HG03521 (cell line): ENCODE results near the gene SULF2.

Experiments used
- ATAC-seq: cut with Tn5 transposase; IDR thresholded peaks from one replicate; pipeline ENCODE4 v1.9.1; 2021; ENCODE audit warnings: mild to moderate bottlenecking, moderate library complexity; ENCODE audit not compliant: unreplicated experiment

Gene SULF2

DNA sequence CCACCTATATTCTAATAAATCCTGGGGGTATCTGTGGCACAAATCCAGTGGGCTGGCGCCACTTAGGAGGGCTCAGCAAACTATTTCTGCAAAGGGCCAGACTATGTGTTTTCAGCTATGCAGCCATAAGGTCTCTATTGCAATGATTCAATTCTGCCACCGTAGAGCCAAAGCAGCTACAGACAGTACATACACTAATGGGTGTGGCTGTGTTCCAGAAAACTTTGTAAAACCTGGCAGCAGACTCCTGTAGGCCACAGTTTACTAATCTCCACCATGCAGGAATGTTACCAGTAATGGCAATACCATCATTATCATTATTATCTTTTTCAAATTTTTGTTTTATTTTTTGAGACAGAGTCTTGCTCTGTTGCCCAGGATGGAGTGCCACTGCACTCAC lies 65.7 kb downstream of the SULF2 start:
- no peak for ATAC-seq

DNA sequence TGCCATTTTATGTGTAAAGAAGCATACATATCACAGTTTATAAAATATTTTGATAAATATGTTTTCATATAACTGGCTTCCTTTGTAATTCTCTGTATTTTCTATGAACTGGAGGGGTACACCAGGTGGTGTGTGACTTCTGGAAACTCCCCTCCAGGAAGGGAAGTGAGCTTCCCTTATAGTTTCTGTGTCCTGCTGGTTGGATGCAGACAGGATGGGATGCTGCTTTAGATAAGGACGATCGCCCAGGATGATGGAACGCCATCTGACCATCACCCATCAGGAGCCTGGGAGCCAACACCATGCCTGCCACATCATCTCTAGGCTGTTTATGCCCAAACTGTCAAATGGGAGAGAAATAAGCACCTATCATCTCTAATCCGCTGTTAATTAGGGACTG lies 66.1 kb downstream of the SULF2 start:
- ATAC-seq = no peak

DNA sequence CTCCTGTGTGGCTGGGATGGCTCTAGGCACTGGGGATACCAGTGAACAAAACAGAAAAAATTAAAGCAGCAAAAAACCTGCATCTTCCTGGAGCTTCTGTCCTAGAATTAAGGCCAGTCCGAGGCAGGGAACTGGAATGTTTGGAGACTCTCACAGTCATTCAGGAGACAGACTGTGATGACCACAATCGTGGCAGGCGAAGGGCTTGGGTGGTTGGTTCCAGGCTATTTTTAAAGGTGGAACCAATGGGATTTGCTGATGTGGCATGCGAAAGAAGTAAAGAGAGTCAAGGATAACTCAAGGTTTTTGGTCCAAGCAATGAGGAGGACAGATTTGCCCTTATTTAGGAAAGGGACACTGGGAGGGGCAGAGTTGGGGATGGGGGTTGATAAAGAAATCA lies 66.9 kb downstream of the SULF2 start:
- ATAC-seq = no peak

DNA sequence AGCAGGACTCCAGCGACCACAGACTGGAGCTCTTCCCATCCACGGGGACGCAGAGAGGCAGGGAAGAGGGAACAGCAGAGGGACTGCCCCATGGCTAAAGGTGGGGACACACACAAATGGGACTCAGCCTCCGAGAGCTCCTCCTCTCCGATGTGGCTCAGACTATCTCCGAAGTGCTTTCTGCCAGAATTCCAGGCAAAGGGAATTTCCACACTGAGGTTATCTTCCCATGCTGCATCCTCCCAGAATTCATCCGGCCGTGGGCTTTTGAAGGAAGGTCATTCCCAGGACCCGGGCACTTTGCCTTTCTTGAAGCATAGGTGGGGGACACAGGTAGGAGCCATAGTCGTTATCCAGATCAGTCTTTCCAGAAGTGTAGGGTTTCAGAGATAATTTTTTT lies 67.9 kb downstream of the SULF2 start:
- no peak for ATAC-seq

DNA sequence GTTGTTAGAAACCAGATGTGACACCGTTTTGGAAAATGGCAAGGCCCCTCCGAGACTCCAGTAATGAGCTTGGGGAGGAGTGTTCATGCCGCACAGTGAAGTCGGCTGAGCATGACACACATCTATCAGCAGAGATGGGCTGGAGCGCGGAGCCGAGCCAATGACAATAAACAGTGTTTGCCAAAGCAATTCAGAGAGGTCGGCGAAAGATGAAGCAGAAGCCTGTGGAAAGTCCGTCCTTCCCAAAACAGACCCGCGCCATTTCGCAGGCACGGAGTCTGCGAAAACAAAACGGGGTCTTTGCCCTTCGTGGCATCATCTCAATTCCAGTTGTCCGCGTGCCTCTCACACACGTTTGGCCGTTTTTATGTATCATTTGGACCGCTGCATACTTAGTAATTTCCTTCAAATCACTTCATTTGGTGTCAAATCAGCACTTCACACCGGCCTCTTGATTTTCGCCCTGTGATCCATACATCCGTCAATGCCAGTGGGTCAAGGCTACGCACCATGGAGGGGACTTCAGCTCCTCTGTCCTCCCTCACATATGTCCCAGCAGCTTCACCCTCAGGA lies 71.3 kb downstream of the SULF2 start:
- no peak for ATAC-seq

DNA sequence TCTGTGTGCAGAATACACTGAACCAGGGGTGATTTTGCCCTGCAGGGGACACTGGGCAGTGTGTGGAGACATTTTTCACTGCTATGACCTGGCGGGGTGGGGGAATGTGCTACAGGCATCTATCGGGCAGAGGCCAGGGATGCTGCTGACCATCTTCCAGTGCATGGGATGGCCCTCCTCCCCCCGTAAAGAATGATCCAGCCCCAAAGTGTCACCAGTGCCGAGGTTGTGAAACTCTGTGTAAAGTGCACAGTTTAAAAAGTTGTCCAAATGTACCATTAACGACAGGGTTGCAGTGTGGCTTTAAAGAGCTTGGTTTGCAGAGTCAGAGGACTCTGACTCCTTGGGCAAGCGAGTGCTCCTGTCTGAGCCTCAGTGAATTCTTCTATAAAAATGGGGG lies 72.1 kb downstream of the SULF2 start:
- no peak for ATAC-seq

DNA sequence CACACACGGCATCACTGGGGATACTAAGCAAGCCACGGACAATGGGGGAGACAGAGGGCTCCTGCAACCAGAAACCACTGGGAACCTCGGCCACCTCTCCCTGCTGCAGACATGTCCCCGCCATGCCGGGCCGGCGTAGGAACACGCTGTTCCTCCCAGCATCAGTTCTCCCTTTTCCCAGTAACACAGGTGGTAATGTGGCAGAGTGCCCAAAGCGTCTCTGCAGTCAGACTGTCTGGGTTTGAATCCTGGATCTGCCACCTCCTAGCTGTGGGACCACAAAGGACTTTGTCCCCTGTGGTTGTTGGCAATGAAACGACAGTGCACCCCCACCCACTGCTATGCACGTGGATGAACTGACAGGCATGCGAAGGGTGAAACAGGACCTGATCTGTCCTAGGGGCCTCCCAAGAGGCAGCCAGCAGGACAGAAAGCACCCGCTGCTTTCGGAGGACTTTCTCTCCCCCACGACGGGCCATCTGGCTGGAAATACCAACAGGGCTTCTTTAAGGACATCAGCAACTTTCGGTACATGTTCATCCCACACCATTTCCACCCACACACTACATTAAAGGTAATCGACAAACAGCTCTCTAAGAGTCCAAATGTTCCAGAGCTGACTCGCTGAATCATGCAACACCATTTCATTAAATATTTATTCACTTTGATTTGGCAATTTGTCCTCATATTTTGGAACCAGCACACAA lies 74.1 kb downstream of the SULF2 start:
- ATAC-seq = no peak

DNA sequence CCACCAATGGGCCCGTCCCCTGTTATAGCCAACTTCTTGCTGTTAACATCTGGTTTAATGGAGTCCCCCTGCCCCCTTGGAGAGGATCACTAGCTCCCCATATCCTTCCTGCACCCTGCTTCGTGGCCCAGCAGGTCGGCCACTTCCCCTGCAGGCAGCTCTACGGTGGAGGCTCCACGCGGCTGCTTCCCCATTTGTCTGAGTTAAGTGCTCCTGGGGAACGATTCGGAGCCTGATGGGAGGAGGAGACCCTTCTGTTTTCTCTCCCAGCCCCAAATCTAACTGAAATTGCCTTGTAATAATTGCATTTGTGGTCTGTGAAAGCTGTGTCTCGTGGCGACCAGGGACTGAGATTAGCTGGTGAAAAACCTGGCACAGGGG lies 74.6 kb downstream of the SULF2 start:
- ATAC-seq = no peak

DNA sequence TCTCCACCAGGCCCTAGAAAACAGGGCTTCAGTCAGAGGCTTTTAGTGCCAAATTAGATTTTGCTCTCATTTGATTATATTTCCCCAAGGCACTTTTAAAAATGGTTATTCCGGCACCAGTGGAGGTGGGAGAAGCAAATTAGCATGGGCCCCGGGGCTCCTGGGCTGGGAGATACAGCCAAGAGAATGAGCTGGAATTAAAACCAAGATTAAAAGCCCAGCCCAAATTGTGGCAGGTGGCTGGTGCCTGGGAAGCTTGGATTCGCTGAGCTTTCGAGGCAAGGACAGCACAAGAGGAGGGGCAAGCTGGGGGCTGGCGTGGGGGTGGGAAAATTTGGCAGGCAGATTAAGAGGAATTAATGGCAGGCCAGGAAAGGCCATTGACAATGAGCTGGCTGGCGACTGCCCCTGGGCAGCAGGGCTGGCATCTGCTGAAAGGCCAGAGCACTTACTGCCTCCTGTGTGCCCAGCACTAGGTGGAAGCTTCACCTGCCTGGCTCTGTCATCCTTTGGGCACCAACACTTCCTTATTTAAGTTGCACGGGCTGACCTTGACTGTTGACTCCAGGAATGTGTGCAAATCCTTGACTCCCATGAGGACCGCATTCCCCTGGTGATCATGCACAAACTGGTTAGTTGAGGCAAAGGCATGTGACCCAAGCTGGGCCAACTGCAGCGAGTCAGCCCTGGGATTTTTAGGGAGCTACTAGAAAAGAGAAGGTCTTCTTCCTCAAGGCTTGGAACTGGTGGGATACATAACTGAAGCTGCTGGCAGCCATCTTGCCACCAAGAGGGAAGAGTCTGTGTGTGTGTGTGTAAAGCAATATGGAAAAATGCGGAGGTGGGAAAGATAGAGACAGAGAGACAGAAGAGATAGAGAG lies 76.1 kb downstream of the SULF2 start:
- ATAC-seq = no peak

DNA sequence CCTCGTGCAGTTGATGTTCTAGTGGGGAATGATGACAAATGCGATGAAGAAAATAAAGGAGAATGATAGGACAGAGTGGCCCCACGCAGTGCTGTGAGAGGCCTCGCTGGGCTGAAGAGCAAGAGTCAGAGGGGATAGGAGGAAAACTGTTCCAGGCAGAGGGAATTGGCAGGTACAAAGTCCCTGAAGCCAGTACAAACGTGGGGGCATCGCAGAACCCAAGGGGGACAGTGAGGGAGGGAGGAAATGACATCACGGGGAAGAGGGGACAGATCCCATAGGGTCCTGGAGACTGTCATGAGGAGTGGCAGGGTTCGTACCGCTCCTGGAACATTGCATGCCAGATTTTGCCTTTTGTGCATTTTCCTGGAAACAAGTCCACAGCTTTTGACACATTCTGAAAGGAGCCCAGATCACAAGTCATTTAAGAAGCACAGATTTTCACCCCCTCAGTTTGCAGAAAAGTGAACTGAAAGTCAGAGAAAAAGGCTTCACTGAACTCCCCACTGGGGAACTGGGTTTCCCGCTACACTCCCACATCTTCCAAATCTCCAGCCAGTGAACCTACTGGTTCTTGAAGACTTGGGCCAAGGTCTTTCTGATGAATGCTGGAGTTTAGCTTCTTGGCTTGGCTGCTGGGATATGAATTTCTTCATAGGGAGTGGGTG lies 77.0 kb downstream of the SULF2 start:
- no peak for ATAC-seq

DNA sequence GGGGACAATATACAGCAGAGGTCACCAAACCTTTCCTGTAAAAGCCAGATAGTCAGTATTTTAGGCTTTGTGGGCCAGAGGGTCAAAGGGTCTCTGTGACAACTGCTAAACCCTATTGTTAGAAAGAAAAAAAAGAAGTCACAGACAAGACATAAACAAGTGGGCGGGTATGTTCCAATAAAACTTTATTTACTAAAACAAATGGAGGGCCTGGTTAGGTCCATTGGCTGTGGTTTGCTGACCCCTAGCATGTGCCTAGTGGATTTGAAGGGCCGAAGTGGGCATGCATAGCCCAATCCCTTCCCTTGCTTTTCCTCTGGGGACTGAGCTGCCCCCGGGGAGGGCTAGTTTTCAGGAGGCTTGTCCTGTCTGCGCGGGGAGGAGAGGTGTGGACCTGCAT lies 78.9 kb downstream of the SULF2 start:
- ATAC-seq = no peak

DNA sequence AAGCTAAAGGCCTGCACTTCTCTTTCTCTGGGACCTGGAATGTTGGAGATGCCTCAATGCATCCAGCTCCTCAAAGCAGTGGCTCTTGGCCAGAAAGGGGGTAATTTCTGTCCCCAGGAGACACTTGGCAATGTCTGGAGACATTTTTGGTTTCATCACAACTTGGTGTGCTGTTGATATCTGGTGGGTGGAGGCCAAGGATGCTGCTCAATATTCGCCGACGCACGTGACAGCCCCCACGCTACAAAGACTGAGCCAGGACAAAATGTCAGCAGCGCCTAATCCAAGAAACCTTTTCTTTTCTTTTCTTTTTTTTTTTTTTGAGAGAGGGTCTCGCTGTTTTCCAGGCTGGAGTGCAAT lies 79.8 kb downstream of the SULF2 start:
- no peak for ATAC-seq

DNA sequence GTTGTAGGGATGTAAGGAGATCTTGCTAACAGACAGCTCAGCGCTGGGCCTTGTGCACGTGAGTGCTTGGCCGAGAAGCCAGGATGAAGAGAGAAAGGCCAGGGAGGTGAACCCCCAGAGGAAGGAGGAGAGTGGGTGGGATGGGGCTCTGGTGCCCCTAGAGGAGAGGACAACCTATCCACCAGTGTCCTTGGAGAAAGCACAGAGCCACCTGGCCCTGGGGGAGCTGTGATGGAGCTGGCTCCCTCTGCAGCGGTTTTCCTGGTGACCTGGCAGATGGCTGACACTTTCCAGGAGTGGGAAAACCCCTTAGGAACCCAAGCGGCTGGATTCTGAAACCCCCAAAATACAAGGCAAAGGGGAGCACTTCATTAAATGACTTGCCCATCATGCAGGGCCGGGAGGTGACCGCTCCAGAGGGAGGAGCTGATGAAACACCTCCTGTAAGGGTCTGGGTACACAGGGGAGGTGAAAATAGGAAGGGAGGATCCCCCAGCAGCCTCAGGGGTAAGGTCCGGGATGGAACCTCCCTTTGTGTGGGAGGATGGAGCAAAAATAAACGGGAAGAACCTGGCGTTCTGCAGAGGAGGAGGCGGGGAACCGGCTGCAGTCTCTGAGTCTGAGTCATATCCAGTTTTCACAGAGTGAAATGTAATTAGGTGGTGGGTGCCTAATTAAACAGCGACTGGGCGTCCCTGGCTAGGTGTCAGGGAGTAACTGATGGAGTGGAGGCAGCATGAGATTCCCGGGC lies 80.4 kb downstream of the SULF2 start:
- no peak for ATAC-seq

DNA sequence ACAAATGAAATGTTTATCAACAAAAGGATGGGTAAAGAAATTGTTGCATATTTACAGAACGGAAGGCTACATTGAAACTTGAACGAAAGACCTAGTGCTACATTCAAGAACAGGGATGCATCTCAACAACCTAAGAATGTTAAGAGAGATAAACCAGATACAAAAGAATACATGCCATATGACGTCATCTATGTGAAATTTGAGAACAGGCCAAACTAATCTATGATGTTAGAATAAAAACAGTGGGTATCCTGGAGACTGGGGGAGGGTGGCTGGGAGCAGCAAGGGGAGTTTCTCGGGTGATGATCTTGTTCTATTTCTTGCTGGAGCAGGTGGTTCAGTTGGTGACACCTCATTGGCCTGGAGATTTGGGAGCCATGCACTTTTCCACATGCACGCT lies 81.5 kb downstream of the SULF2 start:
- no peak for ATAC-seq

DNA sequence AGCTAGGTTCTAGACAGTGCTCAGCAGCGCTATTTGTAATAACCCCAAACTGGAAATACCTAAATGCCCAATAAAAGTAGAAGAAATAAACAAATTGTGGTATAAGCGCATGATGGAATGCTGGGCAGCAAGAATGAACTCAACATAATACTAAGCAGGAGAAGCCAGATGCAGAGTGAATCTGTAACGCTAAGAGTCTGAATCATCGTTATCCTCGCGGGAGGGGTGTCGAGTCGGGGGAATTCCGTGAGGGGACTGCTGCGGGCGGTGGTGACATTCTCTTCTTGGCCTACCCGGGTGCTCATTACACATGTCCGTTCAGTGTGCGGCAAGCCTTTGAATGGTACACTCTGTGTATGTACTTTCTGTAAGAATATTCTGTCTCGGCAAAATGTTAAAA lies 83.7 kb downstream of the SULF2 start:
- ATAC-seq = no peak

DNA sequence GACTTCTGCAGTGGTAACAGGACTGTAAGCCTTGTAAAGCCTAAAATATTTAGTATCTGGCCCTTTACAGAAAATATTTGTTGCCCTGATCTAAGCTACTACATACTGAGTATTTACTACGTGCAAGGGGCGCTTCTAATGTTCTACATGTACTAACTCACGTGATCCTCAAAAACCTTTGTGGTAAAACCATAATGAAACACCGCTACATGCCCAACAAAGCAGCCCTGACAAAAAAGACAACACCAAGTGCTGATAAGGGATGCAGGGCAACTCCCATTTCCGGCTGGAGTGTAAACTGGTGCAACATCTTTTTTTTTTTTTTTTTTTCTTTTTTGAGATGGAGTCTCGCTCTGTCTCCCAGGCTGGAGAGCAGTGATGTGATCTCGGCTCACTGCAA lies 85.0 kb downstream of the SULF2 start:
- no peak for ATAC-seq

DNA sequence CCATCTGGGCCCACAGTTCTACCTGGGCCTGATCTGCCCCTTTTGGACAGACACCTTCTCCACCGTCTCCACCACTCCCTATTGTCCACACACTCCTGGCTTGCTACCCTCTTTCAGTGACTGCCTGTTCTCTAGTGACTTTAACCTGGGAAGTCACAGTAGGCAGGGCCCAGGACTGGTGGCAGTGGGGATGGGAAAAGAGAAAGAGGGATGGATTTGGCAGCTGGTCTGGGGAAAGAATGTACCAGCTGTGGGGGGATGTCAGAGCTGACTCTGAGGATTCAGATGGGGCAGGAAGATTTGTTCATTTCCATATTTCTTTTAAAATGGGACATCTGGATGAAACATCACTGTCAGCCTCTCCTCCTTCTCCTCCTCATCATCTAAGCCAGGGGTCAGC lies 85.5 kb downstream of the SULF2 start:
- ATAC-seq = no peak

DNA sequence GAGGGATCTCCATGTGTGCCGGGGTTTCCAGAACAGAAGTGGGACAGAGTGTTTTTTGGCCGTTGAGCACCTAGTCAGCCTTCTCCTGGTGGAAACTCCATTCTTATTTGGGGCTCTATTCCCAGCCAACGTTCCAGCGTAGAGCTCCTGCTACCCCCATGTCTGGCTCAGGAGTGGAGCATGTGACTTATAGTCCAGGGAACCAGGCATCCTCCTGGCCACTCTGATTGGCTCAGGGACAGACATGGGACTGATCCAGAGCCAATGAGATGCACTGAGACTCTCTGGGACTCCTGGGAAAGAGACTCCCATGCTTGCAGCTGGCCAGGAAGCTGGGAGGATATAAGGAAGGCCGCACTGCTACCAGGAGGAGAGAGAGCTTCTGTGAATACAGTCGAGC lies 87.1 kb downstream of the SULF2 start:
- ATAC-seq = no peak

DNA sequence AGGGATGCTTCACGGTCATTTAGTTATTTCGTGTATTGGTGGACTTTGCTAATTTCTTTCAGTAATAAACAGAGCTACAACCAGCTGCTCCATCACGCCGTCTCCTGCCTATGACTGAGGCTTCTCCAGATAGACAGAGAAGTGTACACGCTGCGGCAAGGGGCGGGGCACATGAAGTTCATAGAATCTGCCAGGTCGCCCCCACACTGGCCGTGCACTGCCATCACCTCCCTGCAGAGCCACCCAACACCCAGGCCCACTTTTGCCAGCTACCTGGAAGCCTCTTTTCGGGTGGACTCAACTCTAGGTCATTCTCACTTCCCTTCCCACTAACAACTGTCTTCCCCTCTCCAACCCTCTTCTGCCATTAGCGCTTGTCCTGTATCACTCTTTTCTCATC lies 88.4 kb downstream of the SULF2 start:
- no peak for ATAC-seq

DNA sequence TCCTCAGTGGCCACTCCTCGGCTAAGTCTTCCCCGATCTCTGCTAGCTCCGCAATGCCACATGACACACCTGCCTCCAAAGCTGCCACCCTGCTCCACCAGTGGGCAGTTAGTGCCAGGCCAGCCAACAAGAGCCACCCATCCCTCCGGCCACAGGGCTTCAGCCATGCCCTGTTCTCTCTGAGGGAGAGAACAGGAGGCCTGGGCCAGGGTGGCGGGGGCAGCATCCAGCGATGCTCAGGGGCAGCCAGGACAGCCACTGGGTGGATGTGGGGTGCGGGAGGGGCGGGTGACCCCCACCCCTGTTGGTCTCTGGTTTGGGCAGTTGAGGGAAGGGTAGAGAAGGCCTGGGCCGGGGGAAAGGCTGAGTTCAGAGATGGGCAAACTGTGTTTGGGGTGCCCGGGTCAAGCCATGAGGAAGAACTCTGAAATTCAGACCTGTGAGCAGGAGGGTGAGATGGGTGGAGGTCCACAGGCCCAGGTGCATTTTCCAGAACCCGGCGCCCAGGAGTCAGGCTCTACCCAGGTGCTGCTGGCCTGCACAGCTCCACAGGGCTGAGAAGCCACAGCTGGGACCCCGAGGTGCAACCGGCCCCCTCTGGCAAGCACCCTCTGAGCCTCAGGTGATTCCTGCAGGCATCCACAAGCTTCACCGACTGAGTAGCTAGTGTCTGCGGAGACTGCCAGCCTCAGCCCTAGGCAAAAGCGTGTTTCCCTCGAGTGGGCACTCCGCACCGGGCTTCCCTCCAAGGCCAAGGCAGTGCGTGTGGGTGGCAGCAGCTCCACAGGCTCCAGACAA lies 91.1 kb downstream of the SULF2 start:
- ATAC-seq = no peak
